Measurements from ENCODE around the gene PLEKHA1.

The PLEKHA1 gene

GRCh38 chr10:122448600-122448999, 74.1 kb downstream of the PLEKHA1 start:
- no peaks in the 10 kb centered on the region for H3K9me3 ChIP-seq
- no peaks in the 10 kb centered on the region for H3K27me3 ChIP-seq
- no peak overlapping the region for H3K4me3 ChIP-seq
- H3K4me1 ChIP-seq, result peaks cover 0 to 24% (median 3%) of the 10 kb centered on the region in 4 donors
- intact Hi-C loops (cut with DNase I; ENCODE audit: low total_unique reads), result no loop called here
- TF ChIP-seq CTCF (IDR thresholded peaks at IDR 0.05), result no peak
- no peaks in the 10 kb centered on the region for H3K36me3 ChIP-seq
- no peak for DNase-seq
- no peak overlapping the region for H3K27ac ChIP-seq

GRCh38 chr10:122449153-122449552, 74.6 kb downstream of the PLEKHA1 start:
- Histone ChIP-seq H3K4me3 (no peak overlapping the region), H3K4me1 (peaks cover 0 to 24% (median 3%) of the 10 kb centered on the region in 4 donors), H3K9me3 (no peaks in the 10 kb centered on the region), H3K27ac (no peak overlapping the region), H3K36me3 (no peaks in the 10 kb centered on the region), H3K27me3 (no peaks in the 10 kb centered on the region)
- intact Hi-C loops (cut with DNase I; ENCODE audit: low total_unique reads), result no loop called here
- no peak for DNase-seq
- TF ChIP-seq CTCF (IDR thresholded peaks at IDR 0.05), result no peak

- Histone ChIP-seq H3K36me3 (no peaks in the 10 kb centered on the region), H3K4me3 (no peak overlapping the region), H3K4me1 (peaks cover 0 to 24% (median 3%) of the 10 kb centered on the region in 4 donors), H3K9me3 (no peaks in the 10 kb centered on the region), H3K27ac (peak overlapping the region in 1 of 2 donors; percentile 0), H3K27me3 (no peaks in the 10 kb centered on the region)
- intact Hi-C loops (cut with DNase I; ENCODE audit: low total_unique reads), result loop anchor here (10.0 kb wide), 1 partner anchor 114 kb away; the partner anchor contains the start of gene DMBT1
- no peak for DNase-seq
- TF ChIP-seq CTCF (IDR thresholded peaks at IDR 0.05), result no peak
Measured at GRCh38 chr10:122450353-122450990, 76.0 kb downstream of the PLEKHA1 start.

GRCh38 chr10:122454071-122454470, 79.6 kb downstream of the PLEKHA1 start:
- no peaks in the 10 kb centered on the region for H3K27me3 ChIP-seq
- H3K9me3 ChIP-seq, result no peaks in the 10 kb centered on the region
- intact Hi-C loops (cut with DNase I; ENCODE audit: low total_unique reads), result loop anchor here (10.0 kb wide), 1 partner anchor 111 kb away; the partner anchor contains the start of gene DMBT1
- no peak overlapping the region for H3K4me3 ChIP-seq
- peaks cover 0 to 11% (median 0%) of the 10 kb centered on the region in 4 donors for H3K4me1 ChIP-seq
- H3K36me3 ChIP-seq, result no peaks in the 10 kb centered on the region
- H3K27ac ChIP-seq, result no peak overlapping the region
- TF ChIP-seq CTCF (IDR thresholded peaks at IDR 0.05), result no peak
- DNase-seq, result no peak

- DNase-seq, result no peak
- peaks cover 0 to 11% (median 1%) of the 10 kb centered on the region in 4 donors for H3K4me1 ChIP-seq
- no peaks in the 10 kb centered on the region for H3K36me3 ChIP-seq
- intact Hi-C loops (cut with DNase I; ENCODE audit: low total_unique reads), result loop anchor here (10.0 kb wide), 1 partner anchor 110 kb away; the partner anchor contains the start of gene DMBT1
- H3K27ac ChIP-seq, result no peak within 1 kb of the TSS
- H3K9me3 ChIP-seq, result no peaks in the 10 kb centered on the region
- H3K4me3 ChIP-seq, result no peak within 1 kb of the TSS
- H3K27me3 ChIP-seq, result no peaks in the 10 kb centered on the region
- TF ChIP-seq CTCF (IDR thresholded peaks at IDR 0.05), result no peak
Measured at GRCh38 chr10:122454603-122455080, 80.1 kb downstream of the PLEKHA1 start, which contains the start of gene ARMS2. Gene ARMS2 (plus strand): TSS chr10:122454653. CDS start chr10:122454728, 75 bp downstream.
